ENCODE results near the gene ZNRF1. TPM values are rescaled to one million over a fixed set of nuclear protein-coding genes. Genes with fewer than 3 reads are reported as not detected.

The ZNRF1 gene
- 13.5 to 23.5 TPM (median 22.6 TPM) in 5 replicates for total RNA-seq (2022; extraction: Qiagen RNA extraction)

GRCh38 chr16:74998481-74999218, at the start of gene ZNRF1:
TSS of gene ZNRF1 (plus strand) at chr16:74999024. CDS start at chr16:74999672, 648 bp downstream.

GRCh38 chr16:74984529-74985296, 14.1 kb upstream of the ZNRF1 start, which contains the start of gene WDR59:
TSS of gene WDR59 (minus strand) at chr16:74985123. CDS start at chr16:74985017, 106 bp downstream.

GRCh38 chr16:75116081-75116910, 117.5 kb downstream of the ZNRF1 start, which contains the start of gene LDHD:
TSS of gene LDHD (minus strand) at chr16:75116780. CDS start at chr16:75116720, 60 bp downstream.

GRCh38 chr16:75148311-75149195, 149.7 kb downstream of the ZNRF1 start, which contains the start of gene ZFP1:
TSS of gene ZFP1 (plus strand) at chr16:75148524. CDS start at chr16:75152952, 4,428 bp downstream.

Other genes with a start within 250 kb of the ZNRF1 start
- 31.4 to 35.7 TPM (median 34.6 TPM) in 5 replicates for gene FA2H, start 224.2 kb upstream of the ZNRF1 start, total RNA-seq (2022; extraction: Qiagen RNA extraction)
- gene WDR59, start 13.9 kb upstream of the ZNRF1 start, total RNA-seq (2022; extraction: Qiagen RNA extraction): 22.9 to 29.2 TPM (median 27.1 TPM) in 5 replicates
- gene LDHD, start 117.8 kb downstream of the ZNRF1 start, total RNA-seq (2022; extraction: Qiagen RNA extraction): 0.29 to 0.98 TPM (median 0.82 TPM) in 5 replicates
- gene ZFP1, start 149.5 kb downstream of the ZNRF1 start, total RNA-seq (2022; extraction: Qiagen RNA extraction): 8.2 to 13.2 TPM (median 10.2 TPM) in 5 replicates
- gene CTRB2, start 208.1 kb downstream of the ZNRF1 start, total RNA-seq (2022; extraction: Qiagen RNA extraction): 0.16 TPM in 1 of 5 replicates, not detected in the others
- not detected in 5 replicates for gene CTRB1, start 220.0 kb downstream of the ZNRF1 start, total RNA-seq (2022; extraction: Qiagen RNA extraction)